ENCODE data around the gene DDIAS. TPM values are rescaled to one million over a fixed set of nuclear protein-coding genes. Genes with fewer than 3 reads are reported as not detected.

Gene DDIAS
- total and polyA plus RNA-seq, 2 donors (not counting 1 experiment from before 2014, with no cell fraction given) = 1.7 to 3.3 TPM

DNA sequence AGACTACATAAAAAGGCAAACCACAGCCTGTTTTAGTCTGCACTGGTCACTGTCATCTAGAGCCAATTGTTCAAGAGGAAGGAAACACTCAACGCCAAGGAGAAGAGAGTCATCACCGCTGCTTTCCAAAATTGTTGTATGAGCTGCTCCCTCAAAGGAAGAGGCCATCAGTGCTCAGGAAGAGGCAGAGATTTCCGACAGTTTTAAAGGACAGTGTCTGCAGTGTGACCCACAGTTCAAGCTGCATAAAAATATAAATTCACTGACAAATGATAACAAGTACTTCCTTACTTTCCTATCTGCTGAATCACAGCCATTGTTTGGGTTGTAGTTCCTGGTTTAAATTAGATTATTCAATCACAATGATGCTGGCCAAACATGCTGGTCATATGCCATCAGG is 17.7 kb upstream of the DDIAS start:
- Histone ChIP-seq H3K9ac (ENCODE audit: low read length) (no peak overlapping the region), H4K20me1 (ENCODE audit: control insufficient read depth, insufficient read depth, low read length, poor library complexity, severe bottlenecking) (peaks cover 41% of the 10 kb centered on the region), H3K4me2 (replicated peaks; ENCODE audit: low read depth, low read length, poor library complexity, severe bottlenecking) (no peak overlapping the region), H3K4me3 (ENCODE audit: control extremely low read depth in 1 of 5, extremely low read depth in 1 of 5, insufficient read depth in 1 of 5, low read depth in 2 of 5, low read length in 4 of 5) (no peak overlapping the region), H3K4me1 (ENCODE audit: control insufficient read depth in 2 of 2, insufficient read depth in 2 of 2, low read length in 2 of 2) (peaks cover 8 to 10% of the 10 kb centered on the region in 2 donors), H3K36me3 (replicated peaks in 1 of 2; ENCODE audit: control extremely low read depth in 1 of 2, control insufficient read depth in 1 of 2, extremely low read depth in 1 of 2, insufficient read depth in 2 of 2, low read length in 1 of 2) (peaks cover 3 to 6% of the 10 kb centered on the region in 2 experiments), H3K27ac (ENCODE audit: low read length in 2 of 2) (no peak overlapping the region), H3K27me3 (replicated peaks in 1 of 4; ENCODE audit: control extremely low read depth in 1 of 4, control insufficient read depth in 3 of 4, insufficient read depth in 4 of 4, low read length in 3 of 4) (no peaks in the 10 kb centered on the region), H3K79me2 (ENCODE audit: control insufficient read depth, insufficient read depth, low read length) (peaks cover 81% of the 10 kb centered on the region), H3K9me3 (ENCODE audit: control extremely low read depth in 1 of 3, control insufficient read depth in 2 of 3, insufficient read depth in 1 of 3, low read length in 2 of 3) (peaks cover 0 to 4% (median 0%) of the 10 kb centered on the region in 3 donors), H2AFZ (ENCODE audit: insufficient read depth, low read depth, low read length, poor library complexity, severe bottlenecking) (no peak overlapping the region)
- Mint-ChIP-seq H3K4me3 (no peak overlapping the region), H3K9me3 (ENCODE audit: insufficient read depth) (peaks cover 2% of the 10 kb centered on the region), H3K27ac (no peak overlapping the region), H3K27me3 (no peaks in the 10 kb centered on the region), H3K4me1 (peaks cover 16% of the 10 kb centered on the region)
- ChIA-PET CTCF (interaction anchor here (0.5 to 3.9 kb wide), 3 partner anchors 16 to 367 kb away, joined by 3 to 27 read pairs (median 6); no protein-coding TSS in a partner anchor), POLR2A (no interaction called here)
- WGBS (ENCODE audit: insufficient coverage) = 53% methylated on average over 2 of the region's 3 CpGs
- intact Hi-C loops (cut with micrococcal nuclease) = no loop called here
- TF ChIP-seq, protein P1, sequence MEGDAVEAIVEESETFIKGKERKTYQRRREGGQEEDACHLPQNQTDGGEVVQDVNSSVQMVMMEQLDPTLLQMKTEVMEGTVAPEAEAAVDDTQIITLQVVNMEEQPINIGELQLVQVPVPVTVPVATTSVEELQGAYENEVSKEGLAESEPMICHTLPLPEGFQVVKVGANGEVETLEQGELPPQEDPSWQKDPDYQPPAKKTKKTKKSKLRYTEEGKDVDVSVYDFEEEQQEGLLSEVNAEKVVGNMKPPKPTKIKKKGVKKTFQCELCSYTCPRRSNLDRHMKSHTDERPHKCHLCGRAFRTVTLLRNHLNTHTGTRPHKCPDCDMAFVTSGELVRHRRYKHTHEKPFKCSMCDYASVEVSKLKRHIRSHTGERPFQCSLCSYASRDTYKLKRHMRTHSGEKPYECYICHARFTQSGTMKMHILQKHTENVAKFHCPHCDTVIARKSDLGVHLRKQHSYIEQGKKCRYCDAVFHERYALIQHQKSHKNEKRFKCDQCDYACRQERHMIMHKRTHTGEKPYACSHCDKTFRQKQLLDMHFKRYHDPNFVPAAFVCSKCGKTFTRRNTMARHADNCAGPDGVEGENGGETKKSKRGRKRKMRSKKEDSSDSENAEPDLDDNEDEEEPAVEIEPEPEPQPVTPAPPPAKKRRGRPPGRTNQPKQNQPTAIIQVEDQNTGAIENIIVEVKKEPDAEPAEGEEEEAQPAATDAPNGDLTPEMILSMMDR (IDR thresholded peaks at IDR 0.05) = no peak
- TF ChIP-seq EZH2 (IDR thresholded peaks at IDR 0.05; ENCODE audit: borderline replicate concordance, insufficient read depth, low read depth, low read length, poor library complexity, severe bottlenecking) = no peak
- ATAC-seq (ENCODE audit: low read depth) (no peak), DNase-seq (no peak)

DNA sequence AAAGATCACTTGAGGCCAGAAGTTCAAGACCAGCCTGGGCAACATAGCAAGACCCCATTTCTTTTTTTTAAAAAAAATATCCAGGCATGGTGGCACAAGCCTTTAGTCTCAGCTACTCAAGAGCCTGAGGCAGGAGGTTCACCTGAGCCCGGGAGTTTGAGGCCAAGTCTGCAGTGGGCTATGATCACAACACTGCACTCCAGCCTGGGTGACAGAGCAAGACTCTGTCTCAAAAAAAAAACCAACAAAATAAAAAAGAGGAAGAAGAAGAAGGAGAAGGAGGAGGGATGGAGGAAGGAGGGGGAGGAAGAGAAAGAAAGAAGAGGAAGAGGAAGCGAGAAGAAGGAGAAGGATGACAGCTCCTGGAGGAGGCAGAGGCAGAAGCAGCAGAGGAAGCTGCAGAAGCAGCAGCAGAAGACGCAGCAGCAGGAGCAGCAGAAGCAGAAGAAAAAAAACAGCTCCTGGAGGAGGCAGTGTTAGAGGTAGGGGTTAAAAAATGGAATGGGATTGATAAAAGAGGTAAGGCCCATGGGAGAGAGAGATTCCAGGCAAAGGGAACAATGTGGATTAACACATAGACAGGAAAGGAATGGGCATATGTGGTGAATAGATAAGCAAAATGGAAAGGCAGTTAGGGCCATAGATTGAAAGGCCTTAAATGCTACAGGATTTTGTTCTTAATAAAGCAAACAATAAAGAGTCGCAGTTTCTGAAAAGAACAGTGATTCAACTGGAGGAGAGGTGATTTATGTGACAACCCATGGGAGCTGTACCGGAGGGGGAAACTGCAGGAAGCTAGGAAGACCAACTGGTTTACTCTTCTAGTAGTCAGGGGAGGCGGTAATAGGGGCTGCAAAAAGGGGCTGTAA is 12.2 kb upstream of the DDIAS start:
- Histone ChIP-seq H3K4me1 (ENCODE audit: control insufficient read depth in 2 of 2, insufficient read depth in 2 of 2, low read length in 2 of 2) (peaks cover 41 to 46% of the 10 kb centered on the region in 2 donors), H3K9ac (ENCODE audit: low read length) (no peak overlapping the region), H2AFZ (ENCODE audit: insufficient read depth, low read depth, low read length, poor library complexity, severe bottlenecking) (no peak overlapping the region), H3K27ac (ENCODE audit: low read length in 2 of 2) (peak overlapping the region in 1 of 2 donors; percentile 70), H3K4me3 (ENCODE audit: control extremely low read depth in 1 of 5, extremely low read depth in 1 of 5, insufficient read depth in 1 of 5, low read depth in 2 of 5, low read length in 4 of 5) (peak overlapping the region in 2 of 5 experiments; percentile 9 to 71), H3K36me3 (replicated peaks in 1 of 2; ENCODE audit: control extremely low read depth in 1 of 2, control insufficient read depth in 1 of 2, extremely low read depth in 1 of 2, insufficient read depth in 2 of 2, low read length in 1 of 2) (peaks cover 0 to 7% of the 10 kb centered on the region in 2 experiments), H4K20me1 (ENCODE audit: control insufficient read depth, insufficient read depth, low read length, poor library complexity, severe bottlenecking) (peaks cover 28% of the 10 kb centered on the region), H3K27me3 (replicated peaks in 1 of 4; ENCODE audit: control extremely low read depth in 1 of 4, control insufficient read depth in 3 of 4, insufficient read depth in 4 of 4, low read length in 3 of 4) (no peaks in the 10 kb centered on the region), H3K79me2 (ENCODE audit: control insufficient read depth, insufficient read depth, low read length) (peaks cover 92% of the 10 kb centered on the region), H3K4me2 (replicated peaks; ENCODE audit: low read depth, low read length, poor library complexity, severe bottlenecking) (peak overlapping the region; percentile 39), H3K9me3 (ENCODE audit: control extremely low read depth in 1 of 3, control insufficient read depth in 2 of 3, insufficient read depth in 1 of 3, low read length in 2 of 3) (no peaks in the 10 kb centered on the region)
- Mint-ChIP-seq H3K4me1 (peaks cover 22% of the 10 kb centered on the region), H3K27ac (no peak overlapping the region), H3K4me3 (peak overlapping the region; percentile 3), H3K9me3 (ENCODE audit: insufficient read depth) (no peaks in the 10 kb centered on the region), H3K27me3 (no peaks in the 10 kb centered on the region)
- no peak for TF ChIP-seq EZH2 (IDR thresholded peaks at IDR 0.05; ENCODE audit: borderline replicate concordance, insufficient read depth, low read depth, low read length, poor library complexity, severe bottlenecking)
- TF ChIP-seq, protein P1 (IDR thresholded peaks at IDR 0.05) = no peak
- ATAC-seq (ENCODE audit: low read depth) (peak; percentile 71), DNase-seq (peak; percentile 58)
- WGBS (ENCODE audit: insufficient coverage) = 7% methylated on average over 4 of the region's 6 CpGs
- CTCF ChIA-PET = interaction anchor here (0.5 to 4.7 kb wide), 3 partner anchors 21 to 37 kb away, joined by 3 to 22 read pairs (median 3); no protein-coding TSS in a partner anchor
- intact Hi-C loops (cut with micrococcal nuclease) = no loop called here
- POLR2A ChIA-PET = interaction anchor here (1.0 kb wide), 1 partner anchor 11 kb away, joined by 3 read pairs; the partner anchor contains the start of gene PRCP
